ENCODE results near the gene RALGAPA2. TPM values are rescaled to one million over a fixed set of nuclear protein-coding genes. Genes with fewer than 3 reads are reported as not detected.

The RALGAPA2 gene
- polyA plus RNA-seq, 1 donor from 2014 or later = 21.8 TPM

DNA sequence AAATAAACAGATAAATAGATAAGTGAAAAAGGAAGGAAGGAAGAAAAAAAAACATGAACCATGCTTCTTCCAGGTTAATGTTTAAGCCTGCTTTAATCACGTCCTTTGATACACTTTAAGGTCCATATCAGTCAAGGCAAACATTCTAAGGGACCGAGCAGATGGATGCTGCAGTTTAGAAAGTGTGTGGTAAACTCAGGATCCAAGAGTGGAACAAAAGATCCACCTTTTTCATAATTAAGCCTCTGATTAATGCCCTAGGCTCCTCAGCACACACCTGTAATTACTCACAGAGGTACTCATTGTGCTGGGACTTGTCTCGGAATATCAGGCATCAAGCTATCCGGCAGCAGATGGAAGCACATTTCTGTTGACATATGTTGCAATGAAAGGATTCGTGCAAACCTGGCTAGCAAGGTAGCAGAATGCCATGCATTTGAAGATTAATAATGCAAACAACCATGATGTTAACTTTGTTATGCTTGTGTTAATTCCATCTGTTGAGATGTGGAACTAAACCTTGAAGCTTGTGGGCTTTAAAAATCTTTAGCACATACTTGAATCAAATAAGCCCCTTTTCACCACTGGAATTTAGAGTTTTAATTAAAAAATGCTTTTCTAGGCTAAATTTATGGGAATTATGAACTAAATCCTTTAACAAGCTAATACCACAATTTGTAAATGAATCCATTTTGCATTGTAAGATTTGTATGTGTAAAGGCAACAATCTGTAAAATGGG, 163.7 kb downstream of the RALGAPA2 start:
- no peaks in the 10 kb centered on the region for H3K36me3 ChIP-seq (ENCODE audit: insufficient read depth, low read length)
- no peaks in the 10 kb centered on the region for H3K9me3 ChIP-seq (ENCODE audit: low read length)
- no peak overlapping the region for H3K4me2 ChIP-seq (ENCODE audit: low read length)
- no peak overlapping the region for H3K9ac ChIP-seq (ENCODE audit: low read length)
- H3K27ac ChIP-seq (ENCODE audit: low read length) = no peak overlapping the region
- no peaks in the 10 kb centered on the region for H3K9me2 ChIP-seq (ENCODE audit: insufficient read depth, low read length)
- H3F3A ChIP-seq (ENCODE audit: insufficient read depth, low read length, poor library complexity, severe bottlenecking) = no peaks in the 10 kb centered on the region
- H3K79me2 ChIP-seq (replicated peaks; ENCODE audit: insufficient read depth, low read length) = no peaks in the 10 kb centered on the region
- no peak overlapping the region for H3K4me3 ChIP-seq (ENCODE audit: low read length)
- no peaks in the 10 kb centered on the region for H4K20me1 ChIP-seq (ENCODE audit: insufficient read depth)
- no peak overlapping the region for H2AFZ ChIP-seq (ENCODE audit: low read depth, low read length)
- H3K27me3 ChIP-seq (ENCODE audit: insufficient read depth, low read depth, low read length) = no peaks in the 10 kb centered on the region
- TF ChIP-seq EZH2 (IDR thresholded peaks at IDR 0.05; ENCODE audit: borderline replicate concordance, insufficient read depth, low read length, poor library complexity, severe bottlenecking) = no peak
- no peak for TF ChIP-seq SMC3 (conservative IDR thresholded peaks at IDR 0.05; ENCODE audit: poor library complexity)
- TF ChIP-seq, protein P1, sequence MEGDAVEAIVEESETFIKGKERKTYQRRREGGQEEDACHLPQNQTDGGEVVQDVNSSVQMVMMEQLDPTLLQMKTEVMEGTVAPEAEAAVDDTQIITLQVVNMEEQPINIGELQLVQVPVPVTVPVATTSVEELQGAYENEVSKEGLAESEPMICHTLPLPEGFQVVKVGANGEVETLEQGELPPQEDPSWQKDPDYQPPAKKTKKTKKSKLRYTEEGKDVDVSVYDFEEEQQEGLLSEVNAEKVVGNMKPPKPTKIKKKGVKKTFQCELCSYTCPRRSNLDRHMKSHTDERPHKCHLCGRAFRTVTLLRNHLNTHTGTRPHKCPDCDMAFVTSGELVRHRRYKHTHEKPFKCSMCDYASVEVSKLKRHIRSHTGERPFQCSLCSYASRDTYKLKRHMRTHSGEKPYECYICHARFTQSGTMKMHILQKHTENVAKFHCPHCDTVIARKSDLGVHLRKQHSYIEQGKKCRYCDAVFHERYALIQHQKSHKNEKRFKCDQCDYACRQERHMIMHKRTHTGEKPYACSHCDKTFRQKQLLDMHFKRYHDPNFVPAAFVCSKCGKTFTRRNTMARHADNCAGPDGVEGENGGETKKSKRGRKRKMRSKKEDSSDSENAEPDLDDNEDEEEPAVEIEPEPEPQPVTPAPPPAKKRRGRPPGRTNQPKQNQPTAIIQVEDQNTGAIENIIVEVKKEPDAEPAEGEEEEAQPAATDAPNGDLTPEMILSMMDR (IDR thresholded peaks at IDR 0.05; ENCODE audit: poor library complexity, severe bottlenecking) = no peak
- no peak for TF ChIP-seq MXI1 (conservative IDR thresholded peaks at IDR 0.05; ENCODE audit: poor library complexity, severe bottlenecking)

DNA sequence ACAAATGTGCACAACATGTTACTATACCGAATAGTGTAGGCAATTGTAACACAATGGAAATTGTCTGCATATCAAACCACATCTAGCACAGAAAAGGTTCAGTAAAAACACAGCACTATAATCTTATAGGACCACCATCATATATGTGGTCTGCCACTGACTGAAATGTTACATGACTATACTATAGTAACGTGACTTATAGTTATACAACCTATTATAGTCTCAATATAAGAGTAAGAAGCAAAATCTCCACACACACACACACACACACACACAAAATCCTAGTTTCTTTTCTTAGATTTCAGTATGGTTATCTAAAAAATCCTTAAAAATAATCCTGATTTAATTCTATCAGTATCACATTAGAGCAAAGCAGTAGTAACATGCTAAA, 164.6 kb downstream of the RALGAPA2 start:
- no peak for TF ChIP-seq SMC3 (conservative IDR thresholded peaks at IDR 0.05; ENCODE audit: poor library complexity)
- TF ChIP-seq, protein P2, sequence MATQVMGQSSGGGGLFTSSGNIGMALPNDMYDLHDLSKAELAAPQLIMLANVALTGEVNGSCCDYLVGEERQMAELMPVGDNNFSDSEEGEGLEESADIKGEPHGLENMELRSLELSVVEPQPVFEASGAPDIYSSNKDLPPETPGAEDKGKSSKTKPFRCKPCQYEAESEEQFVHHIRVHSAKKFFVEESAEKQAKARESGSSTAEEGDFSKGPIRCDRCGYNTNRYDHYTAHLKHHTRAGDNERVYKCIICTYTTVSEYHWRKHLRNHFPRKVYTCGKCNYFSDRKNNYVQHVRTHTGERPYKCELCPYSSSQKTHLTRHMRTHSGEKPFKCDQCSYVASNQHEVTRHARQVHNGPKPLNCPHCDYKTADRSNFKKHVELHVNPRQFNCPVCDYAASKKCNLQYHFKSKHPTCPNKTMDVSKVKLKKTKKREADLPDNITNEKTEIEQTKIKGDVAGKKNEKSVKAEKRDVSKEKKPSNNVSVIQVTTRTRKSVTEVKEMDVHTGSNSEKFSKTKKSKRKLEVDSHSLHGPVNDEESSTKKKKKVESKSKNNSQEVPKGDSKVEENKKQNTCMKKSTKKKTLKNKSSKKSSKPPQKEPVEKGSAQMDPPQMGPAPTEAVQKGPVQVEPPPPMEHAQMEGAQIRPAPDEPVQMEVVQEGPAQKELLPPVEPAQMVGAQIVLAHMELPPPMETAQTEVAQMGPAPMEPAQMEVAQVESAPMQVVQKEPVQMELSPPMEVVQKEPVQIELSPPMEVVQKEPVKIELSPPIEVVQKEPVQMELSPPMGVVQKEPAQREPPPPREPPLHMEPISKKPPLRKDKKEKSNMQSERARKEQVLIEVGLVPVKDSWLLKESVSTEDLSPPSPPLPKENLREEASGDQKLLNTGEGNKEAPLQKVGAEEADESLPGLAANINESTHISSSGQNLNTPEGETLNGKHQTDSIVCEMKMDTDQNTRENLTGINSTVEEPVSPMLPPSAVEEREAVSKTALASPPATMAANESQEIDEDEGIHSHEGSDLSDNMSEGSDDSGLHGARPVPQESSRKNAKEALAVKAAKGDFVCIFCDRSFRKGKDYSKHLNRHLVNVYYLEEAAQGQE (IDR thresholded peaks at IDR 0.05; ENCODE audit: borderline replicate concordance) = no peak
- TF ChIP-seq RAD21 (conservative IDR thresholded peaks at IDR 0.05) = no peak
- no peak for TF ChIP-seq MXI1 (conservative IDR thresholded peaks at IDR 0.05; ENCODE audit: poor library complexity, severe bottlenecking)
- TF ChIP-seq EP300 (conservative IDR thresholded peaks at IDR 0.05; ENCODE audit: poor library complexity, severe bottlenecking) = no peak
- Histone ChIP-seq H3K4me3 (ENCODE audit: low read length) (no peak overlapping the region), H3K9me2 (ENCODE audit: insufficient read depth, low read length) (no peaks in the 10 kb centered on the region), H3K27ac (ENCODE audit: low read length) (no peak overlapping the region), H3K9me3 (ENCODE audit: low read length) (no peaks in the 10 kb centered on the region), H3K79me2 (replicated peaks; ENCODE audit: insufficient read depth, low read length) (no peaks in the 10 kb centered on the region), H3K9ac (ENCODE audit: low read length) (no peak overlapping the region), H3K36me3 (ENCODE audit: insufficient read depth, low read length) (no peaks in the 10 kb centered on the region), H3F3A (ENCODE audit: insufficient read depth, low read length, poor library complexity, severe bottlenecking) (no peaks in the 10 kb centered on the region), H3K27me3 (ENCODE audit: insufficient read depth, low read depth, low read length) (no peaks in the 10 kb centered on the region), H2AFZ (ENCODE audit: low read depth, low read length) (no peak overlapping the region), H3K4me2 (ENCODE audit: low read length) (no peak overlapping the region), H4K20me1 (ENCODE audit: insufficient read depth) (no peaks in the 10 kb centered on the region)

Measured in neural cell (in vitro differentiated cells).